Aorta (tissue), 5 donors: ENCODE data around the gene ISX. TPM values are rescaled to one million over a fixed set of nuclear protein-coding genes. Genes with fewer than 3 reads are reported as not detected.

Experiments
- ATAC-seq: fragments of 200-7000 bp; cut with Tn5 transposase; one replicate; pipeline ENCODE4 v1.9.1; 2022; ENCODE audit warnings: moderate library complexity; ENCODE audit not compliant: low FRiP score
- DNase-seq, 2 donors: peaks; one replicate each; pipeline ENCODE4 v3.0.0-alpha.2; 2020
- H3K27ac ChIP-seq, 2 donors: one replicate each; pipeline ENCODE4 v1.5.1; 2013; ENCODE audit warnings: low read length in 2 of 2, mild to moderate bottlenecking in 2 of 2, moderate library complexity in 2 of 2, control low read depth in 1 of 2, inconsistent platforms in 1 of 2, low read depth in 1 of 2
- H3K27me3 ChIP-seq, 2 donors: one replicate each; pipeline ENCODE4 v1.6.1; 2013; ENCODE audit warnings: control low read depth in 1 of 2, low read length in 1 of 2, mild to moderate bottlenecking in 1 of 2, moderate library complexity in 1 of 2; ENCODE audit not compliant: insufficient read depth in 2 of 2, control insufficient read depth in 1 of 2
- H3K36me3 ChIP-seq, 2 donors: one replicate each; pipeline ENCODE4 v1.6.1; 2013; ENCODE audit warnings: control low read depth in 1 of 2, low read length in 1 of 2, mild to moderate bottlenecking in 1 of 2; ENCODE audit not compliant: insufficient read depth in 2 of 2, control insufficient read depth in 1 of 2
- H3K4me1 ChIP-seq, 2 donors: one replicate each; pipeline ENCODE4 v1.6.1; 2013; ENCODE audit warnings: low read length in 2 of 2, control low read depth in 1 of 2, mild to moderate bottlenecking in 1 of 2, moderate library complexity in 1 of 2; ENCODE audit not compliant: insufficient read depth in 2 of 2, control insufficient read depth in 1 of 2
- H3K4me3 ChIP-seq, 2 donors: one replicate each; pipeline ENCODE4 v1.5.1; 2013; ENCODE audit warnings: low read length in 2 of 2, control low read depth in 1 of 2, mild to moderate bottlenecking in 1 of 2
- H3K9me3 ChIP-seq: one replicate; pipeline ENCODE4 v1.6.1; 2013; ENCODE audit warnings: mild to moderate bottlenecking, low read length; ENCODE audit not compliant: control insufficient read depth
- WGBS, 2 donors: extraction: QIAGEN DNeasy Blood & Tissue Kit; methylation state at CpG; one replicate each; pipeline ENCODE4 v1.1.7; 2013; 5-methylcytosine and 5-hydroxymethylcytosine counted together
- intact Hi-C, 2 donors: fragments of 100-400 bp; cut with DNase I; formaldehyde crosslinking; loops; one replicate each; pipeline versions ENCODE4 v1.14.2 to v1.15.0; 2022
- polyA plus RNA-seq, 2 donors: library from polyadenylated mRNA; stranded (reverse); fragments of 200-250 nt; gene quantifications; one replicate each; pipeline ENCODE4 v1.2.3, GENCODE V29; 2013
- total RNA-seq, 2 donors: library from RNA; stranded (reverse); fragmentation: NEBNext Ultra II Directional; extraction: Animal tissue kit (Norgen Biotek cat#: 25700); gene quantifications; one replicate each; pipeline ENCODE4 v1.2.1, GENCODE V29; 2021
- donor health status: healthy with polysubstance abuse.
- donor health status: Bipolar disorder and iron deficiency.
- donor health status: DM: no; HTN: no; CAD: no.
- donor health status: DM: no; HTN: no; CAD: no.
- donor health status: DM: yes; HTN: yes; CAD: no.

ISX gene
- total and polyA plus RNA-seq, 4 donors: 0.13 to 6.8 TPM; not detected in 2

GRCh38 chr22:35126993-35127392 is 61.0 kb downstream of the ISX start:
- Histone ChIP-seq H3K36me3 (no peaks in the 10 kb centered on the region), H3K9me3 (peaks cover 1% of the 10 kb centered on the region), H3K4me1 (no peaks in the 10 kb centered on the region), H3K4me3 (no peak overlapping the region), H3K27me3 (no peaks in the 10 kb centered on the region), H3K27ac (no peak overlapping the region)
- WGBS, 2 donors: 76 to 81% methylated on average over 8 of the region's 8 CpGs
- ATAC-seq (no peak), DNase-seq (no peak)
- intact Hi-C loops: no loop called here

- H3K27me3 ChIP-seq: no peaks in the 10 kb centered on the region
Observed at GRCh38 chr22:35128637-35129036, 62.7 kb downstream of the ISX start.

GRCh38 chr22:35131525-35132000 is 65.6 kb downstream of the ISX start:
- DNase-seq (no peak), ATAC-seq (no peak)
- Histone ChIP-seq H3K4me1 (no peaks in the 10 kb centered on the region), H3K9me3 (peaks cover 1% of the 10 kb centered on the region), H3K36me3 (no peaks in the 10 kb centered on the region), H3K27me3 (no peaks in the 10 kb centered on the region), H3K27ac (no peak overlapping the region), H3K4me3 (no peak overlapping the region)
- intact Hi-C loops: no loop called here
- WGBS, 2 donors: 36 to 42% methylated on average over 4 of the region's 4 CpGs

More at GRCh38 chr22:35128637-35129036, 62.7 kb downstream of the ISX start:
- no peak for DNase-seq
- no peaks in the 10 kb centered on the region for H3K4me1 ChIP-seq
- no peaks in the 10 kb centered on the region for H3K36me3 ChIP-seq
- no peak for ATAC-seq
- 81% methylated on average over 3 of the region's 3 CpGs for WGBS, 2 donors
- no peak overlapping the region for H3K27ac ChIP-seq
- intact Hi-C loops: no loop called here
- no peak overlapping the region for H3K4me3 ChIP-seq
- H3K9me3 ChIP-seq: peaks cover 1% of the 10 kb centered on the region

- 91 to 92% methylated on average over 2 of the region's 2 CpGs for WGBS, 2 donors
Observed at GRCh38 chr22:35132568-35132967, 66.6 kb downstream of the ISX start.

GRCh38 chr22:35133702-35134380 is 67.9 kb downstream of the ISX start:
- H3K27me3 ChIP-seq: no peaks in the 10 kb centered on the region
- H3K4me1 ChIP-seq: no peaks in the 10 kb centered on the region
- no peak for ATAC-seq
- H3K36me3 ChIP-seq: no peaks in the 10 kb centered on the region
- intact Hi-C loops: no loop called here
- H3K9me3 ChIP-seq: no peaks in the 10 kb centered on the region
- 62 to 63% methylated on average over 14 of the region's 14 CpGs for WGBS, 2 donors
- DNase-seq: no peak
- H3K4me3 ChIP-seq: no peak overlapping the region
- no peak overlapping the region for H3K27ac ChIP-seq

More at GRCh38 chr22:35132568-35132967, 66.6 kb downstream of the ISX start:
- no peak overlapping the region for H3K4me3 ChIP-seq
- H3K27ac ChIP-seq: no peak overlapping the region
- ATAC-seq (no peak), DNase-seq (no peak)
- intact Hi-C loops: no loop called here
- H3K4me1 ChIP-seq: no peaks in the 10 kb centered on the region
- no peaks in the 10 kb centered on the region for H3K27me3 ChIP-seq
- H3K36me3 ChIP-seq: no peaks in the 10 kb centered on the region
- H3K9me3 ChIP-seq: peaks cover under 1% of the 10 kb centered on the region

- 13 to 16% methylated on average over 8 of the region's 8 CpGs for WGBS, 2 donors
Observed at GRCh38 chr22:35134637-35135036, 68.7 kb downstream of the ISX start.

GRCh38 chr22:35135165-35135564 is 69.2 kb downstream of the ISX start:
- WGBS, 2 donors: 27 to 29% methylated on average over 5 of the region's 5 CpGs
- Histone ChIP-seq H3K4me3 (no peak overlapping the region), H3K4me1 (no peaks in the 10 kb centered on the region), H3K36me3 (no peaks in the 10 kb centered on the region), H3K27ac (no peak overlapping the region), H3K27me3 (no peaks in the 10 kb centered on the region), H3K9me3 (no peaks in the 10 kb centered on the region)
- intact Hi-C loops: no loop called here
- ATAC-seq (no peak), DNase-seq (no peak)

More at GRCh38 chr22:35134637-35135036, 68.7 kb downstream of the ISX start:
- H3K4me3 ChIP-seq: no peak overlapping the region
- H3K9me3 ChIP-seq: no peaks in the 10 kb centered on the region
- no peak overlapping the region for H3K27ac ChIP-seq
- no peaks in the 10 kb centered on the region for H3K27me3 ChIP-seq
- no peak for ATAC-seq
- no peaks in the 10 kb centered on the region for H3K4me1 ChIP-seq
- no peaks in the 10 kb centered on the region for H3K36me3 ChIP-seq
- intact Hi-C loops: no loop called here
- DNase-seq: no peak
